T-helper 17 cell (primary cell): ENCODE data around the gene C1orf87. TPM values are rescaled to one million over a fixed set of nuclear protein-coding genes. Genes with fewer than 3 reads are reported as not detected.

Source experiments
- ATAC-seq: fragments of 150-1000 bp; cut with Tn5 transposase; 2 replicates; pipeline ENCODE4 v1.10.0; 2021; ENCODE audit warnings: mild to moderate bottlenecking, moderate library complexity
- DNase-seq, 3 donors: peaks; one replicate each; pipeline versions ENCODE4 v3.0.0 to v3.0.0-alpha.2; 2020 to 2021
- H3K9me3 ChIP-seq: one replicate; pipeline ENCODE4 v1.7.0; 2013; ENCODE audit warnings: low read length, mild to moderate bottlenecking; ENCODE audit not compliant: control insufficient read depth, poor library complexity, severe bottlenecking
- H3K27ac Mint-ChIP-seq: one replicate; pipeline ENCODE4 v1.8.0; 2022; ENCODE audit warnings: mild to moderate bottlenecking, moderate library complexity, mixed read lengths
- H3K27me3 Mint-ChIP-seq: one replicate; pipeline ENCODE4 v1.8.0; 2022; ENCODE audit warnings: mixed read lengths
- H3K36me3 Mint-ChIP-seq: one replicate; pipeline ENCODE4 v1.8.0; 2022; ENCODE audit warnings: low read depth, mixed read lengths
- H3K4me1 Mint-ChIP-seq: one replicate; pipeline ENCODE4 v1.8.0; 2022; ENCODE audit warnings: mild to moderate bottlenecking, mixed read lengths
- H3K4me3 Mint-ChIP-seq: one replicate; pipeline ENCODE4 v1.8.0; 2022; ENCODE audit warnings: mild to moderate bottlenecking, moderate library complexity, mixed read lengths
- total RNA-seq, 4 donors: library from RNA in 2 of 4; stranded (reverse) in 2 of 4; gene quantifications; one replicate each; pipeline ENCODE4 v1.2.3 and lab custom pipeline; 2022 to 2026

The C1orf87 gene
- total RNA-seq, 2 donors from 2014 or later: not detected

DNA sequence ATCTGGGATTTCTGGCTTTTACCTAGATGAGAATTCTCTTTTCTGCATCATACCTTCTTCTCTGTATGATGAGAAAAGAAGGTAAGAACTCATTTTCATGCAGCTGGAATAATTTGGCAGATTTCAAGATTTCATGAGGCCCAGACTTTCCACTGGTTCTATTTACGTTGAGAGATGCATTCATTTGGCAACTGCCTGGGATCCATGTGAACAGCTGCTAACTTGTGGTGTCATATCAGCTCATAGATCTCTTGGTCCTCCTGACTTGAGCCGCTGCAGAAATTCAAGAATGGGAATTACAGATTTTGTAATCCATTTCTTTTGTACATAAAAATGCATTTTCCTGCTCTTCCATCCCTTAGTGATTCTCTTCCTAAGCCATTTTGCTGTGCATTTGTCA, 17.1 kb upstream of the C1orf87 start:
- Mint-ChIP-seq H3K27me3 (peaks cover 5% of the 10 kb centered on the region), H3K36me3 (no peaks in the 10 kb centered on the region), H3K27ac (no peak overlapping the region), H3K4me3 (no peak overlapping the region), H3K4me1 (no peaks in the 10 kb centered on the region)
- H3K9me3 ChIP-seq: no peaks in the 10 kb centered on the region
- DNase-seq (no peak), ATAC-seq (no peak)

GRCh38 chr1:60088620-60089155, 15.1 kb upstream of the C1orf87 start:
- no peaks in the 10 kb centered on the region for H3K9me3 ChIP-seq
- Mint-ChIP-seq H3K4me1 (no peaks in the 10 kb centered on the region), H3K27me3 (peaks cover 5% of the 10 kb centered on the region), H3K27ac (no peak overlapping the region), H3K36me3 (no peaks in the 10 kb centered on the region), H3K4me3 (no peak overlapping the region)
- DNase-seq: no peak
- no peak for ATAC-seq

DNA sequence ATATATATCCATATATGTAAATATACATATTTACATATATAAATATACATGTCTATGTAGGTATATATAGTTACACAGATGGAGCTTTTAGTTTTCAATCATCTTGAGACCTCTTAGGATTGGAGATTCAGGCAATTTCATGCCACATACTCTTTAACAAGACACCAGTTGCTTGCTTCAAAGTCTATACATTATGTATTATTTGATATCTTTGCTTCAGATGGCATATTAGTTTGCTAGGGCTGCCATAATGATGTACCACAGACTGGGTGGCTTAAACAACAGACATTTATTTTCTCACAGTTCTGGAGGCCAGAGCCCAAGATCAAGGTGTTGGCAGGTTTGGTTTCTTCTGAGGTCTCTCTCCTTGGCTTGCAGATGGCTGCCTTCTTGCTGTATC, 14.1 kb upstream of the C1orf87 start:
- Mint-ChIP-seq H3K36me3 (no peaks in the 10 kb centered on the region), H3K4me3 (no peak overlapping the region), H3K4me1 (no peaks in the 10 kb centered on the region), H3K27ac (no peak overlapping the region), H3K27me3 (peaks cover 5% of the 10 kb centered on the region)
- DNase-seq (no peak), ATAC-seq (no peak)
- H3K9me3 ChIP-seq: no peaks in the 10 kb centered on the region

- H3K4me3 Mint-ChIP-seq: no peak overlapping the region
- no peak for DNase-seq
- no peak for ATAC-seq
- H3K9me3 ChIP-seq: no peaks in the 10 kb centered on the region
- no peaks in the 10 kb centered on the region for H3K36me3 Mint-ChIP-seq
- peaks cover 47% of the 10 kb centered on the region for H3K27me3 Mint-ChIP-seq
- H3K4me1 Mint-ChIP-seq: peaks cover 2% of the 10 kb centered on the region
- no peak overlapping the region for H3K27ac Mint-ChIP-seq
Observed at GRCh38 chr1:60078182-60078581, 4.6 kb upstream of the C1orf87 start.

DNA sequence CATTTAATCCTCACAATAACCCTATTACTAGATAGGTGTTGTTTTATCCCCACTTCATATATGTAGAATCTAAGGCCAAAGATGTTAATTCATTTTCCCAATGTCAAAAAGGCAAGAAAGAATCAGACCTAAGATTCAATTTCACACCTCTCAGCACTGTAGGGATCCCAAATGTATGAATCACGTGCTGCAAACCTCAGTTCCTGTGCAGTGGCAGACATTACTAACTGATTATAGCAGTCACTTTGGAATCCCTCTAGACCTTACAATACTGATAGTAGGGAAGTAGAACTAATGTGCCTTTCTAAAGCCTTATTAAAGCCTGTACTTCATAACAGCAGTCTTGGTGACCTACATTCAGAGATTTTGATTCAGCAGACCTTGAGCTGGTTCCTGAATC, 2.3 kb downstream of the C1orf87 start:
- Mint-ChIP-seq H3K27ac (no peak overlapping the region), H3K4me3 (no peak overlapping the region), H3K36me3 (peaks cover 2% of the 10 kb centered on the region), H3K4me1 (peaks cover 2% of the 10 kb centered on the region), H3K27me3 (peaks cover 40% of the 10 kb centered on the region)
- H3K9me3 ChIP-seq: no peaks in the 10 kb centered on the region
- DNase-seq (no peak), ATAC-seq (no peak)

- H3K9me3 ChIP-seq: no peaks in the 10 kb centered on the region
- no peak for DNase-seq
- Mint-ChIP-seq H3K27ac (no peak overlapping the region), H3K4me1 (no peaks in the 10 kb centered on the region), H3K36me3 (peaks cover 2% of the 10 kb centered on the region), H3K27me3 (peaks cover 25% of the 10 kb centered on the region), H3K4me3 (no peak overlapping the region)
- no peak for ATAC-seq
Observed at GRCh38 chr1:60069691-60070090, 3.9 kb downstream of the C1orf87 start.

- DNase-seq (no peak), ATAC-seq (no peak)
- Mint-ChIP-seq H3K27me3 (peaks cover 22% of the 10 kb centered on the region), H3K4me1 (no peaks in the 10 kb centered on the region), H3K27ac (no peak overlapping the region), H3K4me3 (no peak overlapping the region), H3K36me3 (peaks cover 2% of the 10 kb centered on the region)
- no peaks in the 10 kb centered on the region for H3K9me3 ChIP-seq
Observed at GRCh38 chr1:60068393-60069045, 5.1 kb downstream of the C1orf87 start.

DNA sequence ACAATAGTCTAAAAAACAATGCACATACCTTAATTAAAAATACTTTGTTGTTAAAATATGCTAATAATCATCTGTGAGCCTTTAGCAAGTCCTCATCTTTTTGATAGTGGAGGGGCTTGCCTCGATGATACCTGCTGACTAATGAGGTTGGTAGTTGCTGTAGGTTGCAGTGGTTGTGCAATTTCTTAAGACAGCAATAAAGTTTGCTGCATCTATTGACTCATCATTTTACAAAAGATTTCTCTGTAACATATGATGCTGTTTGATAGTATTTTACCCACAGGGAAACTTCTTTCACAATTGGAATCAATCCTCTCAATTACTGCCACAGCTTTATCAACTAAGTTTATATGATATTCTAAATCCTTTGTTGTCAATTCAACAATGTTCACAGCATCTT, 7.6 kb downstream of the C1orf87 start:
- Mint-ChIP-seq H3K4me1 (no peaks in the 10 kb centered on the region), H3K36me3 (peaks cover 2% of the 10 kb centered on the region), H3K4me3 (no peak overlapping the region), H3K27ac (no peak overlapping the region), H3K27me3 (peaks cover 7% of the 10 kb centered on the region)
- no peaks in the 10 kb centered on the region for H3K9me3 ChIP-seq
- no peak for ATAC-seq
- DNase-seq: no peak

DNA sequence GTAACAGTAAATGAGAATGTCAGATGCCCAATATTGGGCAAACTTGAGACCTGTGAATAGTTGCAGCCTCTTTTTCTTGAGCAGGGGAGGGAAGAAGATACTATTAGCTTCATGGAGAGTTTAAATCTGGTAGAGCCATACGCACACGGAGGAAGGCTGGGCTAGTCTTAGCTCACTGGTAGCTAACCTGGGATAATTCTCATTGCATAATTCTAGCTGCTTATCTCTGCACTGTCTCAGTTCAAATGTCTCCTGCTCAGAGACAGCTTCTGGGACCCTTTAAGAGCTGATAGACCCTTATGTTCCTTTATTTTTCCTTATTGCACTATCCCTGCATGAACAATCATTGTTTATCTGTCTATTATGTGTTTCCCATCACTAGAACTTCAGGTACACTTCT, 8.4 kb downstream of the C1orf87 start:
- no peaks in the 10 kb centered on the region for H3K9me3 ChIP-seq
- no peak for DNase-seq
- Mint-ChIP-seq H3K36me3 (peaks cover 2% of the 10 kb centered on the region), H3K27me3 (peaks cover 7% of the 10 kb centered on the region), H3K4me3 (no peak overlapping the region), H3K4me1 (no peaks in the 10 kb centered on the region), H3K27ac (no peak overlapping the region)
- no peak for ATAC-seq

DNA sequence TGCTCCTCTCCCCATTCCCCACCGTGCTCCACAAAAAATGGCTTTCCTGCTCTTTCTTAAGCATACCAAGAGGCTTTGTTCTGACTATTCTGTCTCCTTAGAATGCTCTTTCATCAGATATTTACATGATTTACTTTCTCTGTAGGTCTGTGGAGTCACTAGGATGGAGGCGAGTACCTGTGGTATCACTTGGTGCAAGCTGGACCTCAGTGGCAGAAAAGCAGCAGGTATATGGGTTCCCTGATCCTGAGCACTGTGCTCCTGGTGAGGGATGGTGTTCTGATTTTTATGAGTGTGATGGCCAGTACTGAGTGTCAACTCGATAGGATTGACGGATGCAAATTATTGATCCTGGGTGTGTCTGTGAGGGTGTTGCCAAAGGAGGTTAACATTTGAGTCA, 10.0 kb downstream of the C1orf87 start:
- ATAC-seq (no peak), DNase-seq (no peak)
- H3K36me3 Mint-ChIP-seq: no peaks in the 10 kb centered on the region
- H3K27me3 Mint-ChIP-seq: peaks cover 7% of the 10 kb centered on the region
- no peak overlapping the region for H3K27ac Mint-ChIP-seq
- H3K4me3 Mint-ChIP-seq: no peak overlapping the region
- no peaks in the 10 kb centered on the region for H3K4me1 Mint-ChIP-seq
- H3K9me3 ChIP-seq: no peaks in the 10 kb centered on the region

- ATAC-seq (no peak), DNase-seq (no peak)
- Mint-ChIP-seq H3K27me3 (peaks cover 7% of the 10 kb centered on the region), H3K36me3 (no peaks in the 10 kb centered on the region), H3K4me3 (no peak overlapping the region), H3K4me1 (no peaks in the 10 kb centered on the region), H3K27ac (no peak overlapping the region)
- no peaks in the 10 kb centered on the region for H3K9me3 ChIP-seq
Observed at GRCh38 chr1:60059468-60059867, 14.1 kb downstream of the C1orf87 start.

GRCh38 chr1:60055336-60055735, 18.2 kb downstream of the C1orf87 start:
- H3K4me1 Mint-ChIP-seq: no peaks in the 10 kb centered on the region
- no peak for DNase-seq

DNA sequence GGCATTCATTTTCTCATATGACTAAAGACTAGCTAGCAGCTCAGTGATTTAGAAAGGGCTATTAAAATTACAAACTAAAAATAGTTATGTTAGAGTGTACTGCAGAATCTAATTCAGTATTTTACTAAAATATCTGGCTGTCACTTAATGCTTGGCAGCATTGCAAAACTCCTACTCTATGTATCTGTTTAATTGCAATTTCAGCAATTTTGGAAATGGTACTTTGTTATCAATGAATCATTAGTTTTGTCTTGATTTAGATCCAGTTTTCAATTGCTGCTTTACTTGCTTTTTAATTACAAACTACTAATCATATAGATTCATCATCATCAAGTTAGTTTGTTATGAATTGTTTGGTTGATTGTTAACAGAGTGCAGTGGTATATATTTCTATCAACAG, 19.2 kb downstream of the C1orf87 start:
- H3K9me3 ChIP-seq: no peaks in the 10 kb centered on the region
- no peaks in the 10 kb centered on the region for H3K27me3 Mint-ChIP-seq
- no peak overlapping the region for H3K4me3 Mint-ChIP-seq
- ATAC-seq (no peak), DNase-seq (no peak)
- H3K4me1 Mint-ChIP-seq: no peaks in the 10 kb centered on the region
- H3K36me3 Mint-ChIP-seq: no peaks in the 10 kb centered on the region
- H3K27ac Mint-ChIP-seq: no peak overlapping the region

More at GRCh38 chr1:60055336-60055735, 18.2 kb downstream of the C1orf87 start:
- H3K27ac Mint-ChIP-seq: no peak overlapping the region
- no peaks in the 10 kb centered on the region for H3K27me3 Mint-ChIP-seq
- H3K36me3 Mint-ChIP-seq: no peaks in the 10 kb centered on the region
- H3K9me3 ChIP-seq: no peaks in the 10 kb centered on the region
- no peak overlapping the region for H3K4me3 Mint-ChIP-seq
- no peak for ATAC-seq

GRCh38 chr1:60052601-60053000, 21.0 kb downstream of the C1orf87 start:
- H3K27ac Mint-ChIP-seq: no peak overlapping the region
- H3K4me3 Mint-ChIP-seq: no peak overlapping the region
- ATAC-seq: no peak
- no peaks in the 10 kb centered on the region for H3K36me3 Mint-ChIP-seq
- DNase-seq: no peak
- no peaks in the 10 kb centered on the region for H3K9me3 ChIP-seq
- no peaks in the 10 kb centered on the region for H3K27me3 Mint-ChIP-seq
- H3K4me1 Mint-ChIP-seq: no peaks in the 10 kb centered on the region
